ENCODE measurements around the gene CADM1.

GRCh38 chr11:115148691-115149090 is 355.5 kb downstream of the CADM1 start:
- TF ChIP-seq, protein P1, sequence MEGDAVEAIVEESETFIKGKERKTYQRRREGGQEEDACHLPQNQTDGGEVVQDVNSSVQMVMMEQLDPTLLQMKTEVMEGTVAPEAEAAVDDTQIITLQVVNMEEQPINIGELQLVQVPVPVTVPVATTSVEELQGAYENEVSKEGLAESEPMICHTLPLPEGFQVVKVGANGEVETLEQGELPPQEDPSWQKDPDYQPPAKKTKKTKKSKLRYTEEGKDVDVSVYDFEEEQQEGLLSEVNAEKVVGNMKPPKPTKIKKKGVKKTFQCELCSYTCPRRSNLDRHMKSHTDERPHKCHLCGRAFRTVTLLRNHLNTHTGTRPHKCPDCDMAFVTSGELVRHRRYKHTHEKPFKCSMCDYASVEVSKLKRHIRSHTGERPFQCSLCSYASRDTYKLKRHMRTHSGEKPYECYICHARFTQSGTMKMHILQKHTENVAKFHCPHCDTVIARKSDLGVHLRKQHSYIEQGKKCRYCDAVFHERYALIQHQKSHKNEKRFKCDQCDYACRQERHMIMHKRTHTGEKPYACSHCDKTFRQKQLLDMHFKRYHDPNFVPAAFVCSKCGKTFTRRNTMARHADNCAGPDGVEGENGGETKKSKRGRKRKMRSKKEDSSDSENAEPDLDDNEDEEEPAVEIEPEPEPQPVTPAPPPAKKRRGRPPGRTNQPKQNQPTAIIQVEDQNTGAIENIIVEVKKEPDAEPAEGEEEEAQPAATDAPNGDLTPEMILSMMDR (IDR thresholded peaks at IDR 0.05), result no peak
- TF ChIP-seq POLR2AphosphoS5 (IDR thresholded peaks at IDR 0.05), result no peak
- no peak for TF ChIP-seq EP300 (IDR thresholded peaks at IDR 0.05)
- TF ChIP-seq POLR2A (IDR thresholded peaks at IDR 0.05; ENCODE audit: low read depth), result no peak

Data from esophagus muscularis mucosa (tissue), 4 donors.